NCI-H1417 treated with DMSO at 0.1 percent for 48 hours (cell line): ENCODE results near the gene ZNF652.
"Not testable (repeated sequence)": the region's sequence is repeated elsewhere in the genome, so short reads cannot be mapped to it uniquely, and the experiment has no call there.

Experiments used
- DNase-seq: peaks from one replicate; lab custom pipeline; 2025; lab: John Stamatoyannopoulos, UW

The ZNF652 gene

GRCh38 chr17:49386373-49386772 is 24.3 kb upstream of the ZNF652 start:
- no peak for DNase-seq

- DNase-seq = no peak
Measured at GRCh38 chr17:49384951-49385350, 22.9 kb upstream of the ZNF652 start.

- no peak for DNase-seq
Measured at GRCh38 chr17:49383060-49383459, 21.0 kb upstream of the ZNF652 start.

- DNase-seq = no peak
Measured at GRCh38 chr17:49382556-49382955, 20.5 kb upstream of the ZNF652 start.

- DNase-seq = no peak
Measured at GRCh38 chr17:49381793-49382192, 19.7 kb upstream of the ZNF652 start.

- no peak for DNase-seq
Measured at GRCh38 chr17:49381033-49381432, 19.0 kb upstream of the ZNF652 start.

GRCh38 chr17:49379926-49380325 is 17.9 kb upstream of the ZNF652 start:
- no peak for DNase-seq

- no peak for DNase-seq
Measured at GRCh38 chr17:49378311-49378710, 16.3 kb upstream of the ZNF652 start.

GRCh38 chr17:49375544-49375943 is 13.5 kb upstream of the ZNF652 start:
- DNase-seq = no peak

GRCh38 chr17:49373115-49373514 is 11.1 kb upstream of the ZNF652 start:
- no peak for DNase-seq

GRCh38 chr17:49372425-49372824 is 10.4 kb upstream of the ZNF652 start:
- no peak for DNase-seq

- DNase-seq = no peak
Measured at GRCh38 chr17:49370971-49371834, 9.2 kb upstream of the ZNF652 start.

GRCh38 chr17:49369760-49370159 is 7.7 kb upstream of the ZNF652 start:
- DNase-seq = no peak

GRCh38 chr17:49369089-49369488 is 7.0 kb upstream of the ZNF652 start:
- no peak for DNase-seq

GRCh38 chr17:49365667-49366066 is 3.6 kb upstream of the ZNF652 start:
- DNase-seq = no peak

- not testable (repeated sequence) for DNase-seq
Measured at GRCh38 chr17:49365126-49365525, 3.1 kb upstream of the ZNF652 start.

- DNase-seq = no peak
Measured at GRCh38 chr17:49364119-49364518, 2.1 kb upstream of the ZNF652 start.

GRCh38 chr17:49363251-49363650 is 1.2 kb upstream of the ZNF652 start:
- DNase-seq = no peak

- DNase-seq = no peak
Measured at GRCh38 chr17:49362723-49363117, 670 bp upstream of the ZNF652 start.

GRCh38 chr17:49361129-49361901 is 735 bp downstream of the ZNF652 start:
- DNase-seq = no peak

- no peak for DNase-seq
Measured at GRCh38 chr17:49360796-49361128, 1.3 kb downstream of the ZNF652 start.

GRCh38 chr17:49359990-49360795 is 1.9 kb downstream of the ZNF652 start:
- DNase-seq = no peak
